Cardiac fibroblast (primary cell): ENCODE data around the gene SPTBN1.

Experiments used
- DNase-seq, 2 donors: peaks; one replicate each; pipeline versions ENCODE4 v3.0.0 to v3.0.0-alpha.2; 2010; ENCODE audit warnings: low read depth in 2 of 2
- H3K4me3 ChIP-seq, 2 donors: replicated peaks in 1 of 2; 1 replicate in 1 of 2; 2 replicates in 1 of 2; pipeline ENCODE4 v1.5.1; 2011; ENCODE audit warnings: low read depth in 2 of 2, low read length in 2 of 2, mild to moderate bottlenecking in 2 of 2, moderate library complexity in 1 of 2
- CTCF ChIP-seq: IDR thresholded peaks from one replicate; pipeline ENCODE4 v1.5.1; 2011; ENCODE audit warnings: low read depth, mild to moderate bottlenecking, low read length, inconsistent platforms

Gene SPTBN1

GRCh38 chr2:54634564-54635511, 178.7 kb downstream of the SPTBN1 start:
- TF ChIP-seq CTCF = no peak
- DNase-seq = peak; percentile 81 to 97
- H3K4me3 ChIP-seq = no peak overlapping the region

- DNase-seq = peak; percentile 47 to 60
- TF ChIP-seq CTCF = no peak
- no peak overlapping the region for H3K4me3 ChIP-seq
These were observed 179.5 kb downstream of the SPTBN1 start for GRCh38 chr2:54635554-54636152.

- peak in 1 of 2 donors; percentile 71 for DNase-seq
- TF ChIP-seq CTCF = no peak
- H3K4me3 ChIP-seq = no peak overlapping the region
These were observed 180.4 kb downstream of the SPTBN1 start for GRCh38 chr2:54636415-54637139.

- no peak for DNase-seq
- TF ChIP-seq CTCF = no peak
- H3K4me3 ChIP-seq = no peak overlapping the region
These were observed 182.0 kb downstream of the SPTBN1 start for GRCh38 chr2:54638103-54638502.

GRCh38 chr2:54638774-54639187, 182.7 kb downstream of the SPTBN1 start:
- H3K4me3 ChIP-seq = no peak overlapping the region
- no peak for TF ChIP-seq CTCF
- peak; percentile 38 to 78 for DNase-seq

GRCh38 chr2:54639609-54640008, 183.5 kb downstream of the SPTBN1 start:
- H3K4me3 ChIP-seq = no peak overlapping the region
- TF ChIP-seq CTCF = no peak
- DNase-seq = peak; percentile 33 to 68
